GM23338 (cell line): ENCODE data around the gene DNAJA3. TPM values are rescaled to one million over a fixed set of nuclear protein-coding genes. Genes with fewer than 3 reads are reported as not detected.

Source experiments
- ATAC-seq: fragments of 200-7000 bp; cut with Tn5 transposase; 3 replicates; pipeline ENCODE4 v1.9.1; 2020
- DNase-seq: peaks from one replicate; pipeline ENCODE4 v3.0.0-alpha.2; 2015; ENCODE audit warnings: low spot score
- H2AFZ ChIP-seq: fragments of 200-600 bp; sonication (generic); 2 replicates; pipeline ENCODE4 v1.8.0; 2016; ENCODE audit warnings: antibody characterized with exemption, mild to moderate bottlenecking, moderate library complexity
- H3F3A ChIP-seq: fragments of 200-600 bp; sonication (generic); replicated peaks from 2 replicates; pipeline ENCODE4 v1.8.0; 2017; ENCODE audit warnings: antibody characterized with exemption, mixed run types, low read depth
- H3K27ac ChIP-seq: fragments of 200-600 bp; sonication (generic); 2 replicates; pipeline ENCODE4 v1.6.1; 2016; ENCODE audit warnings: low read depth
- H3K27me3 ChIP-seq: fragments of 200-600 bp; sonication (generic); 2 replicates; pipeline ENCODE4 v1.8.0; 2016; ENCODE audit warnings: mild to moderate bottlenecking, mixed run types, moderate library complexity; ENCODE audit not compliant: insufficient read depth
- H3K36me3 ChIP-seq: fragments of 200-600 bp; sonication (generic); 2 replicates; pipeline ENCODE4 v1.8.0; 2016; ENCODE audit warnings: mild to moderate bottlenecking; ENCODE audit not compliant: insufficient read depth
- H3K4me1 ChIP-seq: fragments of 200-600 bp; sonication (generic); 2 replicates; pipeline ENCODE4 v1.8.0; 2016; ENCODE audit warnings: mild to moderate bottlenecking, moderate library complexity; ENCODE audit not compliant: insufficient read depth
- H3K4me2 ChIP-seq: fragments of 200-600 bp; sonication (generic); 2 replicates; pipeline ENCODE4 v1.7.1; 2017; ENCODE audit warnings: mixed run types
- H3K4me3 ChIP-seq: fragments of 200-600 bp; sonication (generic); 2 replicates; pipeline ENCODE4 v1.6.1; 2016; ENCODE audit warnings: mixed run types
- H3K79me2 ChIP-seq: fragments of 200-600 bp; sonication (generic); replicated peaks from 2 replicates; pipeline ENCODE4 v1.8.0; 2017; ENCODE audit warnings: mild to moderate bottlenecking; ENCODE audit not compliant: insufficient read depth
- H3K9me2 ChIP-seq: fragments of 200-600 bp; sonication (generic); 2 replicates; pipeline ENCODE4 v1.8.0; 2017; ENCODE audit not compliant: insufficient read depth
- H4K20me1 ChIP-seq: fragments of 200-600 bp; sonication (generic); replicated peaks from 2 replicates; pipeline ENCODE4 v1.8.0; 2017; ENCODE audit warnings: mild to moderate bottlenecking; ENCODE audit not compliant: insufficient read depth
- H3K27ac Mint-ChIP-seq: 2 replicates; pipeline ENCODE4 v1.8.0; 2020; ENCODE audit warnings: inconsistent platforms, mild to moderate bottlenecking, moderate library complexity, mixed read lengths
- H3K27me3 Mint-ChIP-seq: 3 replicates; pipeline ENCODE4 v1.8.0; 2022; ENCODE audit warnings: low read depth, mild to moderate bottlenecking, moderate library complexity, mixed read lengths, inconsistent platforms; ENCODE audit not compliant: insufficient read depth, poor library complexity
- H3K36me3 Mint-ChIP-seq: 3 replicates; pipeline ENCODE4 v1.8.0; 2021; ENCODE audit warnings: low read depth, mild to moderate bottlenecking, inconsistent platforms, moderate library complexity, mixed read lengths
- H3K4me1 Mint-ChIP-seq: 3 replicates; pipeline ENCODE4 v1.8.0; 2020; ENCODE audit warnings: mild to moderate bottlenecking, inconsistent platforms, mixed read lengths
- H3K4me3 Mint-ChIP-seq: 3 replicates; pipeline ENCODE4 v1.8.0; 2021; ENCODE audit warnings: moderate library complexity, mild to moderate bottlenecking, inconsistent platforms, mixed read lengths
- H3K9me3 Mint-ChIP-seq: 3 replicates; pipeline ENCODE4 v1.8.0; 2020; ENCODE audit warnings: moderate library complexity, mild to moderate bottlenecking, inconsistent platforms, mixed read lengths
- CTCF ChIP-seq, 2 experiments: fragments of 200-600 bp in 1 of 2; sonication (generic) in 1 of 2; conservative IDR thresholded peaks; 2 replicates each; pipeline versions ENCODE4 v1.5.1 to v1.6.1; 2016 to 2017; ENCODE audit warnings: antibody characterized with exemption in 2 of 2, low read depth in 2 of 2, mild to moderate bottlenecking in 2 of 2, moderate library complexity in 1 of 2
- NANOG ChIP-seq: IDR thresholded peaks from 2 replicates; pipeline ENCODE4 v1.6.1; 2016; ENCODE audit warnings: antibody characterized with exemption, borderline replicate concordance
- REST ChIP-seq: IDR thresholded peaks from one replicate; pipeline ENCODE4 v1.6.1; 2018; ENCODE audit warnings: antibody characterized with exemption; ENCODE audit not compliant: unreplicated experiment
- STAT1 ChIP-seq: IDR thresholded peaks from one replicate; pipeline ENCODE4 v1.6.1; 2016; ENCODE audit warnings: antibody characterized with exemption; ENCODE audit not compliant: unreplicated experiment
- polyA plus RNA-seq: library from polyadenylated mRNA; unstranded; fragments of >200 nt; fragmentation: Nextera tagmentation; extraction: Ambion mirVana; gene quantifications from 2 replicates; pipeline ENCODE4 v1.2.1, GENCODE V29; 2016
- total RNA-seq: library from RNA; depleted of rRNA; stranded (reverse); fragments of >200 nt; shearing (Covaris generic); gene quantifications from 2 replicates; pipeline ENCODE4 v1.2.3, GENCODE V29; 2014

The DNAJA3 gene
- total and polyA plus RNA-seq, 2 experiments from 2014 or later = 56.3 to 75.5 TPM

GRCh38 chr16:4452674-4453073, 27.0 kb downstream of the DNAJA3 start (continued):
- no peak for TF ChIP-seq CTCF (conservative IDR thresholded peaks at IDR 0.05; ENCODE audit: low read depth in 2 of 2)

GRCh38 chr16:4454623-4455022, 29.0 kb downstream of the DNAJA3 start:
- peaks cover 13% of the 10 kb centered on the region for H3F3A ChIP-seq
- TF ChIP-seq CTCF (conservative IDR thresholded peaks at IDR 0.05; ENCODE audit: low read depth in 2 of 2) = no peak
- TF ChIP-seq REST = peak; percentile 80
- H3K79me2 ChIP-seq = no peaks in the 10 kb centered on the region
- no peak overlapping the region for H3K27ac Mint-ChIP-seq
- no peak overlapping the region for H3K4me2 ChIP-seq
- DNase-seq (peak; percentile 59), ATAC-seq (peak; percentile 64)
- H3K4me3 ChIP-seq = no peak overlapping the region
- peaks cover 9% of the 10 kb centered on the region; the same call in 2 of the 3 replicates for H3K4me1 Mint-ChIP-seq
- H3K9me2 ChIP-seq = no peaks in the 10 kb centered on the region
- H3K9me3 Mint-ChIP-seq = no peaks in the 10 kb centered on the region
- peaks cover 13% of the 10 kb centered on the region for H4K20me1 ChIP-seq
- no peaks in the 10 kb centered on the region for H3K4me1 ChIP-seq
- peaks cover 25% of the 10 kb centered on the region for H3K36me3 ChIP-seq
- no peaks in the 10 kb centered on the region for H3K27me3 ChIP-seq
- no peak overlapping the region for H3K4me3 Mint-ChIP-seq
- H3K27ac ChIP-seq = no peak overlapping the region
- no peak overlapping the region for H2AFZ ChIP-seq
- H3K36me3 Mint-ChIP-seq = peaks cover 57% of the 10 kb centered on the region
- H3K27me3 Mint-ChIP-seq = peaks cover 15% of the 10 kb centered on the region

GRCh38 chr16:4455081-4455480, 29.4 kb downstream of the DNAJA3 start:
- DNase-seq (no peak), ATAC-seq (no peak)
- H3K36me3 ChIP-seq = peaks cover 25% of the 10 kb centered on the region
- H3F3A ChIP-seq = peaks cover 15% of the 10 kb centered on the region
- TF ChIP-seq STAT1 = no peak
- no peak for TF ChIP-seq NANOG
- no peak overlapping the region for H3K27ac ChIP-seq
- no peak overlapping the region for H2AFZ ChIP-seq
- Mint-ChIP-seq H3K36me3 (peaks cover 56% of the 10 kb centered on the region), H3K9me3 (no peaks in the 10 kb centered on the region), H3K4me3 (no peak overlapping the region), H3K27me3 (peaks cover 18% of the 10 kb centered on the region), H3K27ac (no peak overlapping the region), H3K4me1 (peaks cover 9% of the 10 kb centered on the region; the same call in 2 of the 3 replicates)
- H3K4me2 ChIP-seq = no peak overlapping the region
- H3K4me3 ChIP-seq = no peak overlapping the region
- H3K4me1 ChIP-seq = no peaks in the 10 kb centered on the region
- H3K79me2 ChIP-seq = no peaks in the 10 kb centered on the region
- peaks cover 13% of the 10 kb centered on the region for H4K20me1 ChIP-seq
- H3K27me3 ChIP-seq = no peaks in the 10 kb centered on the region
- no peaks in the 10 kb centered on the region for H3K9me2 ChIP-seq
